ENCODE data around the gene DAG1. TPM values are rescaled to one million over a fixed set of nuclear protein-coding genes. Genes with fewer than 3 reads are reported as not detected.

The DAG1 gene
- total and polyA plus RNA-seq, 8 donors: 43.4 to 116 (median 54.5) TPM

- H3K27ac ChIP-seq: no peak overlapping the region
- intact Hi-C loops (cut with DNase I): no loop called here
- no peak overlapping the region for H3K4me3 ChIP-seq
- peaks cover 0 to 5% of the 10 kb centered on the region in 2 donors for H3K4me1 ChIP-seq
- TF ChIP-seq, protein P1, sequence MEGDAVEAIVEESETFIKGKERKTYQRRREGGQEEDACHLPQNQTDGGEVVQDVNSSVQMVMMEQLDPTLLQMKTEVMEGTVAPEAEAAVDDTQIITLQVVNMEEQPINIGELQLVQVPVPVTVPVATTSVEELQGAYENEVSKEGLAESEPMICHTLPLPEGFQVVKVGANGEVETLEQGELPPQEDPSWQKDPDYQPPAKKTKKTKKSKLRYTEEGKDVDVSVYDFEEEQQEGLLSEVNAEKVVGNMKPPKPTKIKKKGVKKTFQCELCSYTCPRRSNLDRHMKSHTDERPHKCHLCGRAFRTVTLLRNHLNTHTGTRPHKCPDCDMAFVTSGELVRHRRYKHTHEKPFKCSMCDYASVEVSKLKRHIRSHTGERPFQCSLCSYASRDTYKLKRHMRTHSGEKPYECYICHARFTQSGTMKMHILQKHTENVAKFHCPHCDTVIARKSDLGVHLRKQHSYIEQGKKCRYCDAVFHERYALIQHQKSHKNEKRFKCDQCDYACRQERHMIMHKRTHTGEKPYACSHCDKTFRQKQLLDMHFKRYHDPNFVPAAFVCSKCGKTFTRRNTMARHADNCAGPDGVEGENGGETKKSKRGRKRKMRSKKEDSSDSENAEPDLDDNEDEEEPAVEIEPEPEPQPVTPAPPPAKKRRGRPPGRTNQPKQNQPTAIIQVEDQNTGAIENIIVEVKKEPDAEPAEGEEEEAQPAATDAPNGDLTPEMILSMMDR (IDR thresholded peaks at IDR 0.05): no peak
- no peaks in the 10 kb centered on the region for H3K36me3 ChIP-seq
- DNase-seq: no peak
- H3K9me3 ChIP-seq: no peaks in the 10 kb centered on the region
- peak; percentile 17 for ATAC-seq
- H3K27me3 ChIP-seq: no peaks in the 10 kb centered on the region
Observed at GRCh38 chr3:49570028-49570654, 100.1 kb downstream of the DAG1 start.

DNA sequence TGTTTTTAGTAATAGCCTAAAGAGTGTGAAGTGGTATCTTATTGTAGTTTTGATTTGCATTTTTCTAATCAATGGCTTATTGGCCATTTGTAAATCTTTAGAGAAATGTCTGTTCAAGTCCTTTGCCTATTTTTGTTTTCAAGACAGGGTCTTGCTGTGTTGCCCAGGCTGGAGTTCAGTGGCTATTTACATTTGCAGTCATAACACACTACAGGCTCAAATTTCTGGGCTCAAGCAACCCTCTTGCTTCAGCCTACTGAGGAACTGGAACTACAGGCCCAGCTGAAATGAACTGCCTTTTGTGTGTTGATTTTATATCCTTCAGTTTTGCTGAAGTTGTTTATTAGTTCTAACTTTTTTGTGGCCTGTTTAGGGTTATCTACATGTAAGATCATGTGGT is 112.1 kb downstream of the DAG1 start:
- DNase-seq: no peak
- Histone ChIP-seq H3K4me3 (no peak overlapping the region), H3K27ac (no peak overlapping the region), H3K4me1 (no peaks in the 10 kb centered on the region), H3K9me3 (no peaks in the 10 kb centered on the region), H3K36me3 (no peaks in the 10 kb centered on the region), H3K27me3 (no peaks in the 10 kb centered on the region)
- TF ChIP-seq, protein P1 (IDR thresholded peaks at IDR 0.05): no peak
- ATAC-seq: no peak
- intact Hi-C loops (cut with DNase I): no loop called here

Other genes with a start within 250 kb of the DAG1 start
- 1 to 10 TPM; 4.2 to 9.8 TPM for gene C3orf62, start 193.0 kb upstream of the DAG1 start, total RNA-seq
- 10 to 100 TPM; 10.2 to 13.7 (median 12.1) TPM for gene C3orf62, start 193.0 kb upstream of the DAG1 start, polyA plus RNA-seq (ENCODE audit: insufficient read length in 6 of 6)
- 10 to 100 TPM; 57.7 to 72.9 TPM for gene USP4, start 130.2 kb upstream of the DAG1 start, total RNA-seq
- gene USP4, start 130.2 kb upstream of the DAG1 start, polyA plus RNA-seq (ENCODE audit: insufficient read length in 6 of 6): 10 to 100 TPM; 68.8 to 77.1 (median 73.6) TPM
- 100 to 1,000 TPM; 468 to 518 TPM for gene GPX1, start 111.9 kb upstream of the DAG1 start, total RNA-seq
- 100 to 1,000 TPM; 100 to 164 (median 131) TPM for gene GPX1, start 111.9 kb upstream of the DAG1 start, polyA plus RNA-seq (ENCODE audit: insufficient read length in 6 of 6)
- gene RHOA, start 58.3 kb upstream of the DAG1 start, total RNA-seq: 100 to 1,000 TPM; 480 to 625 TPM
- gene RHOA, start 58.3 kb upstream of the DAG1 start, polyA plus RNA-seq (ENCODE audit: insufficient read length in 6 of 6): 100 to 1,000 TPM; 467 to 545 (median 514) TPM
- gene TCTA, start 57.8 kb upstream of the DAG1 start, total RNA-seq: 10 to 100 TPM; 37.2 to 41.5 TPM
- gene TCTA, start 57.8 kb upstream of the DAG1 start, polyA plus RNA-seq (ENCODE audit: insufficient read length in 6 of 6): 10 to 100 TPM; 17.7 to 24.4 (median 20.3) TPM
- 1 to 10 TPM; 5.9 to 8.8 TPM for gene AMT, start 47.8 kb upstream of the DAG1 start, total RNA-seq
- gene AMT, start 47.8 kb upstream of the DAG1 start, polyA plus RNA-seq (ENCODE audit: insufficient read length in 6 of 6): 10 to 100 TPM; 27.3 to 41.0 (median 33.5) TPM
- gene NICN1, start 40.9 kb upstream of the DAG1 start, total RNA-seq: 10 to 100 TPM; 17.1 to 23.4 TPM
- 10 to 100 TPM; 20.0 to 28.6 (median 25.3) TPM for gene NICN1, start 40.9 kb upstream of the DAG1 start, polyA plus RNA-seq (ENCODE audit: insufficient read length in 6 of 6)
- gene BSN, start 84.2 kb downstream of the DAG1 start, total RNA-seq: under 1 TPM; 0.26 to 0.44 TPM
- 1 to 10 TPM in 2 of 6 donors, under 1 TPM in 4; 0.67 to 1.1 (median 0.94) TPM for gene BSN, start 84.2 kb downstream of the DAG1 start, polyA plus RNA-seq (ENCODE audit: insufficient read length in 6 of 6)
- gene APEH, start 204.1 kb downstream of the DAG1 start, total RNA-seq: 100 to 1,000 TPM; 121 to 122 TPM
- 100 to 1,000 TPM in 3 of 6 donors, 10 to 100 TPM in 3; 88.6 to 108 (median 99.8) TPM for gene APEH, start 204.1 kb downstream of the DAG1 start, polyA plus RNA-seq (ENCODE audit: insufficient read length in 6 of 6)
- gene MST1, start 219.2 kb downstream of the DAG1 start, total RNA-seq: 10 to 100 TPM; 12.5 to 19.1 TPM
- gene MST1, start 219.2 kb downstream of the DAG1 start, polyA plus RNA-seq (ENCODE audit: insufficient read length in 6 of 6): 10 to 100 TPM; 31.0 to 59.7 (median 39.8) TPM
- gene RNF123, start 219.3 kb downstream of the DAG1 start, total RNA-seq: 10 to 100 TPM; 40.9 to 45.0 TPM
- gene RNF123, start 219.3 kb downstream of the DAG1 start, polyA plus RNA-seq (ENCODE audit: insufficient read length in 6 of 6): 10 to 100 TPM; 21.8 to 33.1 (median 30.4) TPM
- gene AMIGO3, start 249.4 kb downstream of the DAG1 start, total RNA-seq: under 1 TPM in 1 of 2 donors, not detected in 1; 0.47 TPM
- gene AMIGO3, start 249.4 kb downstream of the DAG1 start, polyA plus RNA-seq (ENCODE audit: insufficient read length in 6 of 6): 1 to 10 TPM in 5 of 6 donors, under 1 TPM in 1; 0.54 to 2.4 (median 1.9) TPM

All from left lung (tissue), 10 donors.